Kidney (tissue), 14 donors: ENCODE results near the gene PDCD10. TPM values are rescaled to one million over a fixed set of nuclear protein-coding genes. Genes with fewer than 3 reads are reported as not detected.

ENCODE experiments used
- DNase-seq, 5 donors: peaks; one replicate each; pipeline ENCODE4 v3.0.0-alpha.2; 2013 to 2020
- FAIRE-seq: peaks from 2 replicates; lab custom pipeline; 2012; peaks lifted over from hg19 to GRCh38; lab: Jason Lieb, UNC
- H3K27ac ChIP-seq, 2 donors: one replicate each; pipeline ENCODE4 v1.7.0; 2013; ENCODE audit warnings: low read depth in 2 of 2, low read length in 2 of 2, inconsistent platforms in 1 of 2
- H3K27me3 ChIP-seq: one replicate; pipeline ENCODE4 v1.7.1; 2013; ENCODE audit warnings: low read length, inconsistent platforms; ENCODE audit not compliant: control insufficient read depth, insufficient read depth
- H3K36me3 ChIP-seq, 3 donors: one replicate each; pipeline versions ENCODE4 v1.7.0 to v1.7.1; 2013; ENCODE audit warnings: low read length in 3 of 3, control low read depth in 1 of 3, inconsistent platforms in 1 of 3; ENCODE audit not compliant: insufficient read depth in 3 of 3, control insufficient read depth in 2 of 3
- H3K4me1 ChIP-seq, 3 donors: one replicate each; pipeline versions ENCODE4 v1.7.0 to v1.7.1; 2013; ENCODE audit warnings: low read length in 3 of 3, inconsistent platforms in 1 of 3, low read depth in 1 of 3; ENCODE audit not compliant: control insufficient read depth in 2 of 3, insufficient read depth in 2 of 3
- H3K4me3 ChIP-seq, 3 donors: one replicate each; pipeline versions ENCODE4 v1.7.0 to v1.8.1; 2013; ENCODE audit warnings: low read length in 3 of 3, control low read depth in 1 of 3, inconsistent platforms in 1 of 3
- H3K9ac ChIP-seq, 3 donors: one replicate each; pipeline versions ENCODE4 v1.7.0 to v1.7.1; 2013; ENCODE audit warnings: low read length in 3 of 3, control low read depth in 1 of 3, inconsistent platforms in 1 of 3
- H3K9me3 ChIP-seq, 3 donors: one replicate each; pipeline versions ENCODE4 v1.7.0 to v1.7.1; 2013; ENCODE audit warnings: low read length in 3 of 3, control low read depth in 1 of 3, inconsistent platforms in 1 of 3; ENCODE audit not compliant: control insufficient read depth in 2 of 3, insufficient read depth in 1 of 3
- intact Hi-C: fragments of 100-400 bp; cut with DNase I; formaldehyde crosslinking; loops from one replicate; pipeline ENCODE4 v1.11.1; 2022
- polyA plus RNA-seq: library from polyadenylated mRNA; stranded (reverse); fragments of 350-450 nt; fragmentation: Illumina TruSeq; extraction: RNeasy Lipid Tissue Mini Kit (QIAGEN cat#74804); gene quantifications from one replicate; pipeline ENCODE4 v1.2.3, GENCODE V29; 2014; ENCODE audit warnings: low read depth, low replicate concordance; ENCODE audit not compliant: insufficient read depth
- total RNA-seq: library from RNA; stranded (reverse); fragmentation: NEBNext Ultra II Directional; extraction: Animal tissue kit (Norgen Biotek cat#: 25700); gene quantifications from one replicate; pipeline ENCODE4 v1.2.1, GENCODE V29; 2021
- TF ChIP-seq, protein P1 (sequence below): IDR thresholded peaks from 3 replicates; pipeline ENCODE4 v1.5.1; 2012; ENCODE audit warnings: mild to moderate bottlenecking, moderate library complexity, borderline replicate concordance; ENCODE audit not compliant: insufficient read depth; ENCODE audit errors: extremely low read depth
- donor health status: control.
- donor health status: control.
- donor health status: control.
- donor health status: control.
- donor health status: control.
- donor health status: DM: yes; HTN: yes; CAD: no.
- donor health status: Normal renal cell carcinoma (clear cell type).

PDCD10 gene
- total and polyA plus RNA-seq, 2 donors from 2014 or later: 50.0 to 55.1 TPM

DNA sequence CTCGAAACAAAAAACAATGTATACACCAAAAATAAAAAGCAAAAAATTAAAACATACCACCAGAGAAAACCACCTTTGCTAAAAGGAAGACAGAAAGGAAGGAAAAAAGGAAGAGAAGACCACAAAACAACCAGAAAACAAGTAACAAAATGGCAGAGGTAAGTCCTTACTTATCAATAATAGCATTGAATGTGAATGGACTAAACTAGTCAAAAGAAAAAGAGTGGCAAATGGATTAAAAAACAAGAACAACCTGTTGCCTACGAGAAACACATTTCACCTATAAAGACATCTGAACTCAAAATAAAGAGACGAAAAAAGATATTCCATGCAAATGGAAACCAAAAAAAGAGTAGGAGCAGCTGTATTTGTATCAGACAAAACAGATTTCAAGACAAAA is 22.2 kb downstream of the PDCD10 start:
- H3K9ac ChIP-seq: no peak overlapping the region
- intact Hi-C loops: no loop called here
- FAIRE-seq: no peak
- H3K4me3 ChIP-seq: no peak overlapping the region
- no peaks in the 10 kb centered on the region for H3K9me3 ChIP-seq
- no peak for DNase-seq
- H3K27ac ChIP-seq: no peak overlapping the region
- peaks cover 2 to 7% (median 4%) of the 10 kb centered on the region in 3 donors for H3K36me3 ChIP-seq
- H3K4me1 ChIP-seq: no peaks in the 10 kb centered on the region
- TF ChIP-seq, protein P1, sequence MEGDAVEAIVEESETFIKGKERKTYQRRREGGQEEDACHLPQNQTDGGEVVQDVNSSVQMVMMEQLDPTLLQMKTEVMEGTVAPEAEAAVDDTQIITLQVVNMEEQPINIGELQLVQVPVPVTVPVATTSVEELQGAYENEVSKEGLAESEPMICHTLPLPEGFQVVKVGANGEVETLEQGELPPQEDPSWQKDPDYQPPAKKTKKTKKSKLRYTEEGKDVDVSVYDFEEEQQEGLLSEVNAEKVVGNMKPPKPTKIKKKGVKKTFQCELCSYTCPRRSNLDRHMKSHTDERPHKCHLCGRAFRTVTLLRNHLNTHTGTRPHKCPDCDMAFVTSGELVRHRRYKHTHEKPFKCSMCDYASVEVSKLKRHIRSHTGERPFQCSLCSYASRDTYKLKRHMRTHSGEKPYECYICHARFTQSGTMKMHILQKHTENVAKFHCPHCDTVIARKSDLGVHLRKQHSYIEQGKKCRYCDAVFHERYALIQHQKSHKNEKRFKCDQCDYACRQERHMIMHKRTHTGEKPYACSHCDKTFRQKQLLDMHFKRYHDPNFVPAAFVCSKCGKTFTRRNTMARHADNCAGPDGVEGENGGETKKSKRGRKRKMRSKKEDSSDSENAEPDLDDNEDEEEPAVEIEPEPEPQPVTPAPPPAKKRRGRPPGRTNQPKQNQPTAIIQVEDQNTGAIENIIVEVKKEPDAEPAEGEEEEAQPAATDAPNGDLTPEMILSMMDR: no peak
- H3K27me3 ChIP-seq: no peaks in the 10 kb centered on the region

DNA sequence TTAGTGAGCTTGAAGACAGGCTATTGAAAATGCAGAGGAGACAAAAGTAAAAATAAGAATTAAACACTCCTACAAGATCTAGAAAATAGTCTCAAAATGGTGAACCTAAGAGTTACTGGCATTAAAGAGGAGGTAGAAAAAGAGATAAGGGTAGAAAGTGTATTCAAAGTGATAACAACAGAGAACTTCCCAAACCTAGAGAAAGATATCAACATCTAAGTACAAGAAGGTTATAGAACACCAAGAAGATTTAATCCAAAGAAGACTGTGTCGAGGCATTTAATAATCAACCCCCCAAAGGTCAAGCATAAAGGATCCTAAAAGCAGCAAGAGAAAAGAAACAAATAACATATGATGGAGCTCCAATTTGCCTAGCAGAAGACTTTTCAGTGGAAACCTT is 23.3 kb downstream of the PDCD10 start:
- TF ChIP-seq, protein P1: no peak
- DNase-seq (no peak), FAIRE-seq (no peak)
- H3K4me1 ChIP-seq: no peaks in the 10 kb centered on the region
- H3K9ac ChIP-seq: no peak overlapping the region
- no peak overlapping the region for H3K4me3 ChIP-seq
- intact Hi-C loops: no loop called here
- H3K9me3 ChIP-seq: no peaks in the 10 kb centered on the region
- no peaks in the 10 kb centered on the region for H3K27me3 ChIP-seq
- peaks cover 2 to 7% (median 4%) of the 10 kb centered on the region in 3 donors for H3K36me3 ChIP-seq
- H3K27ac ChIP-seq: no peak overlapping the region

DNA sequence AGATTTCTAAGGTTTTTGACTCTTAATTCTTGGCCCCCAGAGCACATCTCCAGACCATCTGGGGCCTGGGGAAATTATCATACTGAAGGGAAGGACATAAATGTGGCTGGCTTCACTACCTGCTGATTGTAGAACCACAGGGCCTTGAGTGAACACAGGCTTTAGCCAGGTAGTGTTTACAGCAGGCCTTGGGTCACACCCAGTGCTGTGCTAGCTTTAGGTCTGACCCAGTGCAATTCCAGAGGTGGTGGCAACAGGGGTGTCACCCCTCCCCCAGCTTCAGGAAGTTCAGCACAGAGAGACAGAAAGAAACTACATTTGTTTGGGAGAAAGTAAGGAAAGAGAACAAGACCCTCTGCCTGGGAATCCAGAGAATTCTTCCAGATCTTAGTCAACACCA is 24.1 kb downstream of the PDCD10 start:
- H3K36me3 ChIP-seq: peaks cover 2 to 7% (median 4%) of the 10 kb centered on the region in 3 donors
- H3K4me3 ChIP-seq: no peak overlapping the region
- FAIRE-seq (no peak), DNase-seq (no peak)
- no peaks in the 10 kb centered on the region for H3K9me3 ChIP-seq
- intact Hi-C loops: no loop called here
- no peak overlapping the region for H3K27ac ChIP-seq
- H3K27me3 ChIP-seq: no peaks in the 10 kb centered on the region
- H3K4me1 ChIP-seq: no peaks in the 10 kb centered on the region
- no peak overlapping the region for H3K9ac ChIP-seq
- TF ChIP-seq, protein P1: no peak

DNA sequence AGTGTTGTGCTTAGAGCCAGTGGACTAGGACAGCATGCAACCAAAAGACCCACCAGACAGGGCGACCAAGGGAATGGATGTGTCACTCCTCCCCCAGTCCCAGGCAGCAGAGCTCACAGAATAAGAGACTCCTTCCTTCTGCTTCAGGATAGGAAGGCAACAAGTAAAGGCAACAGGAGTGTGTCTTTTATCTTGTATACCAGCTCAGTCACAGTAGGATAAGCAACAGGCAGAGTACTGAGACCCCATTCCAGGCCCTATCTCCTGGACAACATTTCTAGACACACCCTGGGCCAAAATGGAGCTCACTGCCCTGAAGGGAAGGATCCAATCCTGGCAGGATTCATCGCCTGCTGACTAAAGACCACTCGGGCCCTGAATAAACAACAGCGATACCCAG is 25.0 kb downstream of the PDCD10 start:
- no peak overlapping the region for H3K4me3 ChIP-seq
- FAIRE-seq (no peak), DNase-seq (no peak)
- intact Hi-C loops: no loop called here
- no peaks in the 10 kb centered on the region for H3K4me1 ChIP-seq
- no peaks in the 10 kb centered on the region for H3K27me3 ChIP-seq
- peaks cover 2 to 7% (median 4%) of the 10 kb centered on the region in 3 donors for H3K36me3 ChIP-seq
- TF ChIP-seq, protein P1: no peak
- H3K9me3 ChIP-seq: no peaks in the 10 kb centered on the region
- no peak overlapping the region for H3K27ac ChIP-seq
- no peak overlapping the region for H3K9ac ChIP-seq
